CD4-positive, CD25-positive, alpha-beta regulatory T cell (primary cell): ENCODE measurements around the gene CD300H. TPM values are rescaled to one million over a fixed set of nuclear protein-coding genes. Genes with fewer than 3 reads are reported as not detected.

Experiments used
- ATAC-seq, 2 donors: fragments of 150-1000 bp; cut with Tn5 transposase; one replicate each; pipeline ENCODE4 v1.10.0; 2021; ENCODE audit warnings: low read depth in 2 of 2, moderate number of reproducible peaks in 2 of 2, moderate library complexity in 1 of 2
- DNase-seq, 3 donors: peaks; one replicate each; pipeline versions ENCODE4 v3.0.0 to v3.0.0-alpha.2; 2012 to 2022; ENCODE audit warnings: mixed read lengths in 1 of 3
- H3K27ac ChIP-seq: one replicate; pipeline ENCODE4 v1.7.0; 2013; ENCODE audit warnings: mild to moderate bottlenecking, low read length; ENCODE audit not compliant: insufficient read depth, poor library complexity, severe bottlenecking
- H3K27me3 ChIP-seq: one replicate; pipeline ENCODE4 v1.7.0; 2013; ENCODE audit warnings: low read length; ENCODE audit not compliant: control insufficient read depth, insufficient read depth
- H3K36me3 ChIP-seq: one replicate; pipeline ENCODE4 v1.7.0; 2013; ENCODE audit warnings: mild to moderate bottlenecking, low read length, moderate library complexity; ENCODE audit not compliant: control insufficient read depth, insufficient read depth
- H3K4me1 ChIP-seq: 2 replicates; pipeline ENCODE4 v1.7.0; 2013; ENCODE audit warnings: mild to moderate bottlenecking, low read length; ENCODE audit not compliant: insufficient read depth, control insufficient read depth, poor library complexity, severe bottlenecking
- H3K4me3 ChIP-seq: one replicate; pipeline ENCODE4 v1.7.0; 2013; ENCODE audit warnings: low read depth, mild to moderate bottlenecking, low read length, moderate library complexity
- H3K9me3 ChIP-seq, 2 experiments: 1 replicate in 1 of 2; 2 replicates in 1 of 2; pipeline ENCODE4 v1.7.0; 2013; ENCODE audit warnings: low read length in 2 of 2, mild to moderate bottlenecking in 1 of 2, moderate library complexity in 1 of 2; ENCODE audit not compliant: control insufficient read depth in 2 of 2
- H3K27ac Mint-ChIP-seq, 3 donors: one replicate each; pipeline ENCODE4 v1.8.0; 2020 to 2022; ENCODE audit warnings: mild to moderate bottlenecking in 3 of 3, mixed read lengths in 3 of 3, moderate library complexity in 2 of 3
- H3K27me3 Mint-ChIP-seq: one replicate; pipeline ENCODE4 v1.8.0; 2022; ENCODE audit warnings: mild to moderate bottlenecking, mixed read lengths
- H3K36me3 Mint-ChIP-seq: one replicate; pipeline ENCODE4 v1.8.0; 2020; ENCODE audit warnings: mixed read lengths
- H3K4me1 Mint-ChIP-seq, 4 donors: one replicate each; pipeline ENCODE4 v1.8.0; 2020 to 2022; ENCODE audit warnings: mixed read lengths in 4 of 4, mild to moderate bottlenecking in 1 of 4
- H3K4me3 Mint-ChIP-seq, 4 donors: one replicate each; pipeline ENCODE4 v1.8.0; 2020 to 2022; ENCODE audit warnings: mild to moderate bottlenecking in 4 of 4, mixed read lengths in 4 of 4, moderate library complexity in 3 of 4
- H3K9me3 Mint-ChIP-seq, 7 donors: one replicate each; pipeline ENCODE4 v1.8.0; 2020 to 2022; ENCODE audit warnings: mixed read lengths in 7 of 7, mild to moderate bottlenecking in 3 of 7, moderate library complexity in 2 of 7
- polyA plus RNA-seq, 4 donors: library from polyadenylated mRNA; unstranded; fragments of 300-500 nt; fragmentation: Illumina TruSeq; gene quantifications; one replicate each; pipeline ENCODE4 v1.2.3, GENCODE V29; 2021
- total RNA-seq: library from RNA; stranded (reverse); gene quantifications from one replicate; pipeline ENCODE4 v1.2.3, GENCODE V29; 2022

CD300H gene
- total and polyA plus RNA-seq, 5 donors from 2014 or later, result 0.37 TPM; not detected in 4

- Histone ChIP-seq H3K4me1 (no peaks in the 10 kb centered on the region), H3K27me3 (no peaks in the 10 kb centered on the region), H3K4me3 (no peak overlapping the region), H3K9me3 (no peaks in the 10 kb centered on the region), H3K36me3 (no peaks in the 10 kb centered on the region), H3K27ac (no peak overlapping the region)
- Mint-ChIP-seq H3K4me1 (peaks cover 0 to 3% (median under 1%) of the 10 kb centered on the region in 4 donors), H3K36me3 (no peaks in the 10 kb centered on the region), H3K4me3 (no peak overlapping the region), H3K9me3 (no peaks in the 10 kb centered on the region), H3K27me3 (no peaks in the 10 kb centered on the region), H3K27ac (no peak overlapping the region)
- no peak for ATAC-seq
- no peak for DNase-seq
These were observed 20.0 kb downstream of the CD300H start for GRCh38 chr17:74547264-74547663.

DNA sequence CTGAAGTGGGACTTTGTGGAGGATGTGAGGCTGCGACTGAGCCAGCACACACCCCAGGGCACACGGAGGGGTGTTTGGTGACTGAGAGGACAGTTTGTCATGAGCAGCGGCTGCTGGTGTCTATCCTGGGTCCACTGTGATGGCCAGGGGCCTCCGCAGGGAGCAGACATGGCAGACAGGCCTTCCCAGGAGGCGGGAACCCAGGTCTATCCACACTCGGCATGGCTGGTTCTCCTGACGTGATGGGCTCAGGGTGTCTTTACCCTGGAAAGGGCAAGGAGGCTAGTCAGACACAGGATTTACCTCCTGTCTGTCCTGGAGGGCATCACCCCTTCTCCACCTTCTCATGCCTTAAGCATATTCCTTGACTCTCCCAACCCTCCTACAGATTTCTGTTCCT lies 20.7 kb downstream of the CD300H start:
- no peak overlapping the region for H3K4me3 Mint-ChIP-seq
- no peaks in the 10 kb centered on the region for H3K36me3 Mint-ChIP-seq
- H3K27me3 ChIP-seq, result no peaks in the 10 kb centered on the region
- ATAC-seq, result no peak
- H3K9me3 ChIP-seq, result no peaks in the 10 kb centered on the region
- peaks cover 0 to 3% (median under 1%) of the 10 kb centered on the region in 4 donors for H3K4me1 Mint-ChIP-seq
- H3K9me3 Mint-ChIP-seq, result no peaks in the 10 kb centered on the region
- H3K4me1 ChIP-seq, result no peaks in the 10 kb centered on the region
- H3K36me3 ChIP-seq, result no peaks in the 10 kb centered on the region
- no peak overlapping the region for H3K27ac ChIP-seq
- no peak overlapping the region for H3K4me3 ChIP-seq
- no peak for DNase-seq
- H3K27me3 Mint-ChIP-seq, result no peaks in the 10 kb centered on the region
- H3K27ac Mint-ChIP-seq, result no peak overlapping the region

DNA sequence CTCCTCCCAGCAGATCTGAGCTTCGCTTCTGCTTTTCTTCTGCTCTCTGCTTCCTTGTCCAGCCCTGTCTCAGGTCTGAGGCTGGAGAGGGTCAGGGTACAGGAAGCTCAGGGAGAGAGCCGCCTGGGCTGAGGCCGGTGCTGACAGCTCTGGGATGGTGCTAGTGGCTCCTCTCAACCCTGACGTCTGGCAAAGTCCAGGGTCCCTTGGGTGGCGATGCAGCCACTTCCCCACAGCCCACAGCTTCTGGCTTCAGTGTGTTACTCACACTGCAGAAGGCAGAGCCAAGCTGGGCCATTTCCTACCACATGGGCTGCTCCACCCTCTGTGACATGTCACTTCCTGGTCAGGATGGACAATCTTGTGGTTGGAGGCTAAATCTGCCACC lies 21.5 kb downstream of the CD300H start, which contains the start of gene CD300C:
TSS of gene CD300C (minus strand) at position 273 of the 388 bp plus-strand sequence. CDS start 333 bp downstream, outside the sequence.
- ATAC-seq (no peak), DNase-seq (peak in 1 of 3 donors; percentile 23)
- Histone ChIP-seq H3K27ac (no peak within 1 kb of the TSS), H3K36me3 (no peaks in the 10 kb centered on the region), H3K27me3 (no peaks in the 10 kb centered on the region), H3K4me1 (no peaks in the 10 kb centered on the region), H3K4me3 (no peak within 1 kb of the TSS), H3K9me3 (no peaks in the 10 kb centered on the region)
- H3K4me1 Mint-ChIP-seq, result peaks cover 0 to 3% (median under 1%) of the 10 kb centered on the region in 4 donors
- no peaks in the 10 kb centered on the region for H3K27me3 Mint-ChIP-seq
- no peak within 1 kb of the TSS for H3K4me3 Mint-ChIP-seq
- H3K9me3 Mint-ChIP-seq, result no peaks in the 10 kb centered on the region
- no peaks in the 10 kb centered on the region for H3K36me3 Mint-ChIP-seq
- no peak within 1 kb of the TSS for H3K27ac Mint-ChIP-seq

- Mint-ChIP-seq H3K4me1 (peaks cover 0 to 3% (median under 1%) of the 10 kb centered on the region in 4 donors), H3K27me3 (no peaks in the 10 kb centered on the region), H3K9me3 (no peaks in the 10 kb centered on the region), H3K27ac (no peak overlapping the region), H3K36me3 (no peaks in the 10 kb centered on the region), H3K4me3 (no peak overlapping the region)
- no peak overlapping the region for H3K27ac ChIP-seq
- no peaks in the 10 kb centered on the region for H3K36me3 ChIP-seq
- no peak overlapping the region for H3K4me3 ChIP-seq
- ATAC-seq (no peak), DNase-seq (no peak)
- H3K27me3 ChIP-seq, result no peaks in the 10 kb centered on the region
- H3K4me1 ChIP-seq, result no peaks in the 10 kb centered on the region
- no peaks in the 10 kb centered on the region for H3K9me3 ChIP-seq
These were observed 22.1 kb downstream of the CD300H start for GRCh38 chr17:74544991-74545842.

GRCh38 chr17:74543891-74544760 lies 23.2 kb downstream of the CD300H start:
- Histone ChIP-seq H3K4me3 (no peak overlapping the region), H3K9me3 (no peaks in the 10 kb centered on the region), H3K27me3 (no peaks in the 10 kb centered on the region), H3K4me1 (no peaks in the 10 kb centered on the region), H3K27ac (no peak overlapping the region), H3K36me3 (no peaks in the 10 kb centered on the region)
- Mint-ChIP-seq H3K36me3 (no peaks in the 10 kb centered on the region), H3K27me3 (no peaks in the 10 kb centered on the region), H3K4me1 (peaks cover 0 to 3% (median under 1%) of the 10 kb centered on the region in 4 donors), H3K9me3 (no peaks in the 10 kb centered on the region), H3K27ac (peak overlapping the region in 1 of 3 donors; percentile 60), H3K4me3 (no peak overlapping the region)
- ATAC-seq (no peak), DNase-seq (no peak)

DNA sequence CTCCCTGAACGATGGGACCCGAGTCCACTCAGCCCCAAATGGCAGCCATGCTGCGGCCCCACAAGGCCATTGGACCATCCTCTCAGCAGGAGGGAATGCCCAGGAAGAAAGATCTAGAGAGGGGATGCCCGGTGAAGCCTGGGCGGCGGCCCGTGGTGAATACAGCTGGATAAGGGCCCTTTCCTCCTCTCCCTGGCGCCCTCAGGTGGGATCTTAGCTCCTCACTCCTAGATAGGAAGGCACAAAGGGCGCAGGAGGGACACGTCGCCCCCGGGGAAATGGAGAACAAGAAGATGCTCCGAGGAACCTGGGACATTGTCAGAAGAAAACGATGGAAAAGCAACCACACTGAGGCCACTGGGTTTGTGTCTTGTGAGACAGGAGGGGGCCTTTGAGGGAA lies 23.9 kb downstream of the CD300H start:
- H3K9me3 Mint-ChIP-seq, result peaks cover 0 to 1% (median 0%) of the 10 kb centered on the region in 7 donors
- Histone ChIP-seq H3K27ac (no peak overlapping the region), H3K4me3 (no peak overlapping the region)

GRCh38 chr17:74542727-74543383 lies 24.5 kb downstream of the CD300H start:
- H3K4me3 Mint-ChIP-seq, result no peak overlapping the region

More for the DNA sequence above, 23.9 kb downstream of the CD300H start:
- Mint-ChIP-seq H3K4me1 (peaks cover 0 to 3% (median under 1%) of the 10 kb centered on the region in 4 donors), H3K4me3 (no peak overlapping the region), H3K27ac (no peak overlapping the region), H3K36me3 (no peaks in the 10 kb centered on the region), H3K27me3 (no peaks in the 10 kb centered on the region)
- Histone ChIP-seq H3K9me3 (no peaks in the 10 kb centered on the region), H3K36me3 (no peaks in the 10 kb centered on the region), H3K27me3 (no peaks in the 10 kb centered on the region), H3K4me1 (no peaks in the 10 kb centered on the region)
- ATAC-seq (no peak), DNase-seq (no peak)

More at GRCh38 chr17:74542727-74543383, 24.5 kb downstream of the CD300H start:
- Mint-ChIP-seq H3K9me3 (peaks cover 0 to 1% (median 0%) of the 10 kb centered on the region in 7 donors), H3K27ac (no peak overlapping the region), H3K36me3 (no peaks in the 10 kb centered on the region), H3K27me3 (no peaks in the 10 kb centered on the region), H3K4me1 (peaks cover 0 to 2% (median 0%) of the 10 kb centered on the region in 4 donors)
- no peak for ATAC-seq
- Histone ChIP-seq H3K27me3 (no peaks in the 10 kb centered on the region), H3K4me1 (no peaks in the 10 kb centered on the region), H3K27ac (no peak overlapping the region), H3K36me3 (no peaks in the 10 kb centered on the region), H3K4me3 (no peak overlapping the region), H3K9me3 (no peaks in the 10 kb centered on the region)
- no peak for DNase-seq
